KMS-11 (cell line): Measurements from ENCODE around the gene TNS2.

ENCODE experiments used
- H2AFZ ChIP-seq: fragments of 200-600 bp; sonication (generic); 2 replicates; pipeline ENCODE4 v1.6.1; 2016; ENCODE audit warnings: antibody characterized with exemption, mixed run types, low read depth
- H3K27ac ChIP-seq: fragments of 200-600 bp; sonication (generic); 2 replicates; pipeline ENCODE4 v1.6.1; 2016; ENCODE audit warnings: mild to moderate bottlenecking, mixed run types
- H3K27me3 ChIP-seq: fragments of 200-600 bp; sonication (generic); 2 replicates; pipeline ENCODE4 v1.6.1; 2017; ENCODE audit warnings: mild to moderate bottlenecking, low read depth, mixed run types, moderate library complexity; ENCODE audit not compliant: insufficient read depth
- H3K36me3 ChIP-seq: fragments of 200-600 bp; sonication (generic); 2 replicates; pipeline ENCODE4 v1.6.1; 2017; ENCODE audit warnings: mild to moderate bottlenecking, mixed run types; ENCODE audit not compliant: insufficient read depth
- H3K4me1 ChIP-seq: fragments of 200-600 bp; sonication (generic); 2 replicates; pipeline ENCODE4 v1.6.1; 2016; ENCODE audit warnings: mild to moderate bottlenecking, low read depth, mixed run types; ENCODE audit not compliant: poor library complexity, severe bottlenecking
- H3K4me2 ChIP-seq: fragments of 200-600 bp; sonication (generic); 2 replicates; pipeline ENCODE4 v1.7.0; 2016; ENCODE audit warnings: mild to moderate bottlenecking, mixed run types
- H3K4me3 ChIP-seq: fragments of 200-600 bp; sonication (generic); IDR thresholded peaks from 2 replicates; pipeline ENCODE4 v1.6.1; 2017; ENCODE audit warnings: low read depth, low read length, mixed read lengths; ENCODE audit not compliant: insufficient read depth
- H3K79me2 ChIP-seq: fragments of 200-600 bp; sonication (generic); 2 replicates; pipeline ENCODE4 v1.6.1; 2016; ENCODE audit warnings: low read depth, mixed run types; ENCODE audit not compliant: insufficient read depth
- H3K9ac ChIP-seq: fragments of 200-600 bp; sonication (generic); 2 replicates; pipeline ENCODE4 v1.6.1; 2016; ENCODE audit warnings: mild to moderate bottlenecking, mixed run types
- H4K20me1 ChIP-seq: fragments of 200-600 bp; sonication (generic); 2 replicates; pipeline ENCODE4 v1.6.1; 2016; ENCODE audit warnings: mild to moderate bottlenecking, mixed run types; ENCODE audit not compliant: insufficient read depth
- CTCF ChIP-seq: fragments of 200-600 bp; sonication (generic); conservative IDR thresholded peaks from 2 replicates; pipeline ENCODE4 v1.6.1; 2017; ENCODE audit warnings: low read depth, mild to moderate bottlenecking, antibody characterized with exemption, low read length, moderate library complexity, mixed read lengths

The TNS2 gene

GRCh38 chr12:53058674-53059433 is 9.0 kb downstream of the TNS2 start:
- H3K36me3 ChIP-seq: no peaks in the 10 kb centered on the region
- no peak for TF ChIP-seq CTCF
- no peak overlapping the region for H3K4me2 ChIP-seq
- H3K9ac ChIP-seq: no peak overlapping the region
- no peak overlapping the region for H2AFZ ChIP-seq
- H3K4me1 ChIP-seq: peaks cover 7% of the 10 kb centered on the region
- H3K4me3 ChIP-seq: no peak overlapping the region
- H3K27me3 ChIP-seq: peaks cover 14% of the 10 kb centered on the region; the same call in 1 of the 2 replicates
- H3K79me2 ChIP-seq: no peaks in the 10 kb centered on the region
- H3K27ac ChIP-seq: no peak overlapping the region
- H4K20me1 ChIP-seq: no peaks in the 10 kb centered on the region

GRCh38 chr12:53059434-53060063 is 9.7 kb downstream of the TNS2 start:
- no peak overlapping the region for H3K4me2 ChIP-seq
- H3K4me3 ChIP-seq: no peak overlapping the region
- H4K20me1 ChIP-seq: no peaks in the 10 kb centered on the region
- H3K36me3 ChIP-seq: no peaks in the 10 kb centered on the region
- no peak overlapping the region for H2AFZ ChIP-seq
- H3K4me1 ChIP-seq: peaks cover 7% of the 10 kb centered on the region
- H3K79me2 ChIP-seq: no peaks in the 10 kb centered on the region
- TF ChIP-seq CTCF: no peak
- no peak overlapping the region for H3K9ac ChIP-seq
- H3K27ac ChIP-seq: no peak overlapping the region
- H3K27me3 ChIP-seq: peaks cover 14% of the 10 kb centered on the region; the same call in 1 of the 2 replicates

GRCh38 chr12:53060064-53060720 is 10.3 kb downstream of the TNS2 start:
- no peak overlapping the region for H3K4me3 ChIP-seq
- no peaks in the 10 kb centered on the region for H3K79me2 ChIP-seq
- H3K9ac ChIP-seq: no peak overlapping the region
- no peak for TF ChIP-seq CTCF
- no peak overlapping the region for H3K27ac ChIP-seq
- no peaks in the 10 kb centered on the region for H3K36me3 ChIP-seq
- no peak overlapping the region for H3K4me2 ChIP-seq
- H3K27me3 ChIP-seq: peaks cover 14% of the 10 kb centered on the region; the same call in 1 of the 2 replicates
- peaks cover 7% of the 10 kb centered on the region for H3K4me1 ChIP-seq
- no peaks in the 10 kb centered on the region for H4K20me1 ChIP-seq
- H2AFZ ChIP-seq: no peak overlapping the region

- H2AFZ ChIP-seq: no peak overlapping the region
- TF ChIP-seq CTCF: no peak
- no peak overlapping the region for H3K9ac ChIP-seq
- no peaks in the 10 kb centered on the region for H3K36me3 ChIP-seq
- no peak overlapping the region for H3K27ac ChIP-seq
- no peaks in the 10 kb centered on the region for H3K79me2 ChIP-seq
- no peaks in the 10 kb centered on the region for H4K20me1 ChIP-seq
- H3K4me2 ChIP-seq: no peak overlapping the region
- no peak overlapping the region for H3K4me3 ChIP-seq
- H3K4me1 ChIP-seq: peaks cover 7% of the 10 kb centered on the region
- peaks cover 14% of the 10 kb centered on the region; the same call in 1 of the 2 replicates for H3K27me3 ChIP-seq
Observed at GRCh38 chr12:53060721-53061276, 10.9 kb downstream of the TNS2 start.
